BLaER1 treated with 17β-estradiol and CSF1 and Interleukin-3, amounts not matched to agents 10 nM and 100 nM (cell line): ENCODE results near the gene KXD1.

Experiments used
- H3K27ac ChIP-seq, 11 experiments: shearing (Covaris generic); formaldehyde crosslinking; 2 replicates each; pipeline ENCODE4 v1.8.1; 2022
- H3K27me3 ChIP-seq, 11 experiments: shearing (Covaris generic); formaldehyde crosslinking; 2 replicates each; pipeline ENCODE4 v1.8.1; 2022
- H3K36me3 ChIP-seq, 11 experiments: shearing (Covaris generic); formaldehyde crosslinking; 2 replicates each; pipeline ENCODE4 v1.8.1; 2022
- H3K4me1 ChIP-seq, 10 experiments: shearing (Covaris generic); formaldehyde crosslinking; 2 replicates each; pipeline ENCODE4 v1.8.1; 2022
- H3K4me2 ChIP-seq, 11 experiments: shearing (Covaris generic); formaldehyde crosslinking; 2 replicates each; pipeline ENCODE4 v1.8.1; 2022
- H3K4me3 ChIP-seq, 10 experiments: shearing (Covaris generic); formaldehyde crosslinking; 2 replicates each; pipeline ENCODE4 v1.8.1; 2022
- H3K9ac ChIP-seq, 11 experiments: shearing (Covaris generic); formaldehyde crosslinking; 2 replicates each; pipeline ENCODE4 v1.8.1; 2022
- H3K9me3 ChIP-seq, 11 experiments: shearing (Covaris generic); formaldehyde crosslinking; replicated peaks in 1 of 11; 2 replicates each; pipeline ENCODE4 v1.8.1; 2022
- H4K20me1 ChIP-seq, 11 experiments: shearing (Covaris generic); formaldehyde crosslinking; 2 replicates each; pipeline ENCODE4 v1.8.1; 2022
- Cebpa-rat ChIP-seq, 11 experiments: shearing (Covaris generic); IDR thresholded peaks; 2 replicates each; pipeline ENCODE4 v1.8.1; 2022

The KXD1 gene

GRCh38 chr19:18559685-18560084 lies 2.0 kb downstream of the KXD1 start:
- no peak for TF ChIP-seq Cebpa-rat (IDR thresholded peaks at IDR 0.05)
- Histone ChIP-seq H3K27me3 (no peaks in the 10 kb centered on the region), H3K4me1 (peaks cover 13 to 24% (median 16%) of the 10 kb centered on the region in 10 experiments; a peak in 19 of 20 replicates), H3K9ac (peak overlapping the region in 9 of 11 experiments; percentile 3 to 94 (median 84); a peak in 11 of 22 replicates), H3K27ac (no peak overlapping the region), H3K4me3 (peak overlapping the region in 5 of 10 experiments; percentile 7 to 99 (median 92); a peak in 1 of 20 replicates), H4K20me1 (peaks cover 0 to 18% (median 0%) of the 10 kb centered on the region in 11 experiments; a peak in 9 of 22 replicates), H3K9me3 (no peaks in the 10 kb centered on the region), H3K4me2 (peak overlapping the region; percentile 88 to 99 (median 93); a peak in 21 of 22 replicates), H3K36me3 (peaks cover 33 to 48% (median 41%) of the 10 kb centered on the region in 11 experiments)

GRCh38 chr19:18562086-18562485 lies 4.4 kb downstream of the KXD1 start:
- peaks cover 0 to 18% (median 5%) of the 10 kb centered on the region in 11 experiments; a peak in 9 of 22 replicates for H4K20me1 ChIP-seq
- no peak overlapping the region for H3K9ac ChIP-seq
- no peak overlapping the region for H3K4me3 ChIP-seq
- no peak overlapping the region for H3K27ac ChIP-seq
- peaks cover 57 to 72% (median 65%) of the 10 kb centered on the region in 11 experiments for H3K36me3 ChIP-seq
- no peaks in the 10 kb centered on the region for H3K9me3 ChIP-seq
- no peak overlapping the region for H3K4me2 ChIP-seq
- peaks cover 13 to 20% (median 15%) of the 10 kb centered on the region in 10 experiments; a peak in 19 of 20 replicates for H3K4me1 ChIP-seq
- no peaks in the 10 kb centered on the region for H3K27me3 ChIP-seq
- TF ChIP-seq Cebpa-rat (IDR thresholded peaks at IDR 0.05): no peak

- no peak overlapping the region for H3K27ac ChIP-seq
- H3K27me3 ChIP-seq: no peaks in the 10 kb centered on the region
- H4K20me1 ChIP-seq: peaks cover 0 to 11% (median 2%) of the 10 kb centered on the region in 11 experiments; a peak in 12 of 22 replicates
- peaks cover 77 to 86% (median 82%) of the 10 kb centered on the region in 11 experiments for H3K36me3 ChIP-seq
- 0 out of 22 replicates have a peak overlapping the region, but pooled peaks of 1 of the 11 experiments have one; percentile 2 for H3K9ac ChIP-seq
- TF ChIP-seq Cebpa-rat (IDR thresholded peaks at IDR 0.05): no peak
- peaks cover 0 to 9% (median 6%) of the 10 kb centered on the region in 10 experiments; a peak in 14 of 20 replicates for H3K4me1 ChIP-seq
- no peak overlapping the region for H3K4me3 ChIP-seq
- no peak overlapping the region for H3K4me2 ChIP-seq
- H3K9me3 ChIP-seq: no peaks in the 10 kb centered on the region
These were observed 9.3 kb downstream of the KXD1 start for GRCh38 chr19:18566953-18567352.

GRCh38 chr19:18568367-18568766 lies 10.7 kb downstream of the KXD1 start:
- peaks cover 66 to 81% (median 76%) of the 10 kb centered on the region in 11 experiments for H3K36me3 ChIP-seq
- peaks cover 11 to 19% (median 16%) of the 10 kb centered on the region in 11 experiments; a peak in 21 of 22 replicates for H4K20me1 ChIP-seq
- H3K9ac ChIP-seq: no peak overlapping the region
- H3K27ac ChIP-seq: no peak overlapping the region
- H3K4me1 ChIP-seq: peaks cover 9 to 18% (median 16%) of the 10 kb centered on the region in 10 experiments
- no peaks in the 10 kb centered on the region for H3K9me3 ChIP-seq
- no peak for TF ChIP-seq Cebpa-rat (IDR thresholded peaks at IDR 0.05)
- H3K4me3 ChIP-seq: no peak overlapping the region
- no peak overlapping the region for H3K4me2 ChIP-seq
- H3K27me3 ChIP-seq: no peaks in the 10 kb centered on the region

GRCh38 chr19:18571564-18572344 lies 14.1 kb downstream of the KXD1 start, which contains the start of gene UBA52:
Gene UBA52, plus strand, starts transcription at chr19:18571857. Its CDS starts 1,444 bp downstream, at chr19:18573301.
- no peak for TF ChIP-seq Cebpa-rat (IDR thresholded peaks at IDR 0.05)
- H3K9ac ChIP-seq: peak within 1 kb of the TSS; percentile 93 to 99 (median 96)
- peak within 1 kb of the TSS; percentile 84 to 98 (median 92) for H3K4me3 ChIP-seq
- no peaks in the 10 kb centered on the region for H3K9me3 ChIP-seq
- peaks cover 66 to 81% (median 76%) of the 10 kb centered on the region in 11 experiments for H3K36me3 ChIP-seq
- no peaks in the 10 kb centered on the region for H3K27me3 ChIP-seq
- peaks cover 14 to 39% (median 33%) of the 10 kb centered on the region in 10 experiments for H3K4me1 ChIP-seq
- H3K4me2 ChIP-seq: peak within 1 kb of the TSS; percentile 88 to 99 (median 97)
- H4K20me1 ChIP-seq: peaks cover 42 to 51% (median 50%) of the 10 kb centered on the region in 11 experiments
- H3K27ac ChIP-seq: peak within 1 kb of the TSS; percentile 89 to 97 (median 92)

GRCh38 chr19:18574691-18575291 lies 17.1 kb downstream of the KXD1 start:
- Histone ChIP-seq H4K20me1 (peaks cover 42 to 76% (median 58%) of the 10 kb centered on the region in 11 experiments), H3K9me3 (no peaks in the 10 kb centered on the region), H3K27me3 (no peaks in the 10 kb centered on the region), H3K27ac (peak overlapping the region in 1 of 11 experiments; percentile 9; a peak in 3 of 22 replicates), H3K4me3 (peak overlapping the region in 1 of 10 experiments; percentile 89; a peak in 1 of 20 replicates), H3K9ac (peak overlapping the region in 7 of 11 experiments; percentile 3 to 98 (median 95); a peak in 10 of 22 replicates), H3K36me3 (peaks cover 51 to 68% (median 61%) of the 10 kb centered on the region in 11 experiments), H3K4me1 (peaks cover 14 to 39% (median 33%) of the 10 kb centered on the region in 10 experiments), H3K4me2 (peak overlapping the region in 9 of 11 experiments; percentile 0 to 99 (median 93); a peak in 11 of 22 replicates)
- no peak for TF ChIP-seq Cebpa-rat (IDR thresholded peaks at IDR 0.05)

- Histone ChIP-seq H3K4me3 (no peak overlapping the region), H3K4me1 (peaks cover 14 to 31% (median 27%) of the 10 kb centered on the region in 10 experiments), H3K36me3 (peaks cover 51 to 60% (median 57%) of the 10 kb centered on the region in 11 experiments), H3K9me3 (no peaks in the 10 kb centered on the region), H4K20me1 (peaks cover 42 to 76% (median 58%) of the 10 kb centered on the region in 11 experiments), H3K27ac (no peak overlapping the region), H3K4me2 (no peak overlapping the region), H3K9ac (no peak overlapping the region), H3K27me3 (no peaks in the 10 kb centered on the region)
- no peak for TF ChIP-seq Cebpa-rat (IDR thresholded peaks at IDR 0.05)
These were observed 18.7 kb downstream of the KXD1 start for GRCh38 chr19:18576383-18576782.

GRCh38 chr19:18577365-18577914 lies 19.8 kb downstream of the KXD1 start:
- no peak overlapping the region for H3K4me3 ChIP-seq
- no peaks in the 10 kb centered on the region for H3K27me3 ChIP-seq
- no peak overlapping the region for H3K9ac ChIP-seq
- H3K9me3 ChIP-seq: no peaks in the 10 kb centered on the region
- H3K27ac ChIP-seq: no peak overlapping the region
- H4K20me1 ChIP-seq: peaks cover 39 to 73% (median 54%) of the 10 kb centered on the region in 11 experiments
- H3K4me1 ChIP-seq: peaks cover 14 to 31% (median 27%) of the 10 kb centered on the region in 10 experiments
- TF ChIP-seq Cebpa-rat (IDR thresholded peaks at IDR 0.05): no peak
- peaks cover 51 to 60% (median 57%) of the 10 kb centered on the region in 11 experiments for H3K36me3 ChIP-seq
- H3K4me2 ChIP-seq: no peak overlapping the region
